GM12878 (cell line): Measurements from ENCODE around the gene LRR1. TPM values are rescaled to one million over a fixed set of nuclear protein-coding genes. Genes with fewer than 3 reads are reported as not detected.

Experiments
- ATAC-seq: fragments of 200-7000 bp; cut with Tn5 transposase; 3 replicates; pipeline ENCODE4 v1.9.1; 2020; ENCODE audit warnings: mild to moderate bottlenecking, moderate library complexity
- BruUV-seq: library from RNA; stranded (reverse); fragments of 400-500 nt; replicated peaks from 2 replicates; lab custom pipeline; 2021; lab: Mats Ljungman, UMichigan
- CTCF ChIA-PET: fragments of 300-600 bp; sonication (Branson Sonifier 250); formaldehyde crosslinking; extraction: SDS; loops from one replicate; lab custom pipeline; 2021; ENCODE audit warnings: inconsistent platforms; lab: Yijun Ruan, JAX
- POLR2A ChIA-PET: fragments of 350-600 bp; formaldehyde crosslinking; extraction: SDS; loops from one replicate; lab custom pipeline; 2021; ENCODE audit warnings: inconsistent platforms; lab: Charles Lee
- RAD21 ChIA-PET: fragments of 300-600 bp; sonication (Branson Sonifier 250); formaldehyde crosslinking; loops from one replicate; lab custom pipeline; 2023; ENCODE audit warnings: antibody characterized with exemption; ENCODE audit not compliant: unreplicated experiment; lab: Charles Lee
- SMC1A ChIA-PET: fragments of 300-600 bp; sonication (Branson Sonifier 250); formaldehyde crosslinking; loops from one replicate; lab custom pipeline; 2023; ENCODE audit not compliant: unreplicated experiment, uncharacterized antibody; lab: Charles Lee
- DNase-seq: peaks from one replicate; pipeline ENCODE4 v3.0.0-alpha.2; 2011; ENCODE audit warnings: low read depth, low spot score
- FAIRE-seq: peaks from 3 replicates; lab custom pipeline; 2011; peaks lifted over from hg19 to GRCh38; lab: Jason Lieb, UNC
- H2AFZ ChIP-seq: 2 replicates; pipeline ENCODE4 v1.6.0; 2011; ENCODE audit warnings: low read depth, low read length, control low read depth; ENCODE audit not compliant: control insufficient read depth
- H3K27ac ChIP-seq: 2 replicates; pipeline ENCODE4 v1.5.1; 2011; ENCODE audit warnings: control low read depth; ENCODE audit not compliant: control insufficient read depth, insufficient read depth
- H3K27me3 ChIP-seq, 2 experiments: replicated peaks in 1 of 2; 2 replicates each; pipeline versions ENCODE4 v1.6.0 to v1.6.1; 2011; ENCODE audit warnings: low read length in 1 of 2; ENCODE audit not compliant: control insufficient read depth in 2 of 2, insufficient read depth in 2 of 2
- H3K36me3 ChIP-seq, 2 experiments: 2 replicates each; pipeline ENCODE4 v1.5.1; 2011; ENCODE audit warnings: low read length in 1 of 2; ENCODE audit not compliant: control insufficient read depth in 2 of 2, insufficient read depth in 2 of 2
- H3K4me1 ChIP-seq: 2 replicates; pipeline ENCODE4 v1.6.1; 2011; ENCODE audit warnings: mild to moderate bottlenecking, low read length, moderate library complexity, mixed read lengths; ENCODE audit not compliant: control insufficient read depth, insufficient read depth
- H3K4me2 ChIP-seq: 2 replicates; pipeline ENCODE4 v1.6.0; 2011; ENCODE audit warnings: control low read depth; ENCODE audit not compliant: control insufficient read depth, insufficient read depth
- H3K4me3 ChIP-seq: fragments of 200-600 bp; sonication (generic); 2 replicates; pipeline ENCODE4 v1.5.1; 2016
- H3K79me2 ChIP-seq: 2 replicates; pipeline ENCODE4 v1.6.0; 2011; ENCODE audit warnings: low read length; ENCODE audit not compliant: control insufficient read depth, insufficient read depth
- H3K9ac ChIP-seq: 2 replicates; pipeline ENCODE4 v1.8.0; 2011; ENCODE audit warnings: low read length, control low read depth, mixed read lengths; ENCODE audit not compliant: control insufficient read depth, insufficient read depth
- H3K9me3 ChIP-seq: replicated peaks from 3 replicates; pipeline ENCODE4 v1.5.1; 2011; ENCODE audit warnings: mild to moderate bottlenecking, low read length; ENCODE audit not compliant: control insufficient read depth, insufficient read depth
- H4K20me1 ChIP-seq: 2 replicates; pipeline ENCODE4 v1.6.0; 2011; ENCODE audit not compliant: control insufficient read depth, insufficient read depth
- MEF2B ChIP-seq: fragments of 450-650 bp; IDR thresholded peaks from 2 replicates; pipeline ENCODE4 v1.6.1; 2018; ENCODE audit warnings: mild to moderate bottlenecking, moderate library complexity; ENCODE audit not compliant: partially characterized antibody, poor library complexity, severe bottlenecking
- PML ChIP-seq: IDR thresholded peaks from 2 replicates; pipeline ENCODE4 v1.6.1; 2012; ENCODE audit warnings: low read length, inconsistent platforms
- SUPT20H ChIP-seq: IDR thresholded peaks from 2 replicates; pipeline ENCODE4 v1.6.1; 2011; ENCODE audit warnings: low read depth, mild to moderate bottlenecking, low read length, moderate library complexity, borderline replicate concordance; ENCODE audit not compliant: control insufficient read depth
- WGBS: methylation state at CpG from one replicate; pipeline ENCODE4 v1.1.6; 2016; ENCODE audit warnings: low lambda C conversion rate; ENCODE audit not compliant: insufficient replicate concordance, insufficient coverage; ENCODE audit errors: missing lambda C conversion rate; 5-methylcytosine and 5-hydroxymethylcytosine counted together
- in situ Hi-C: fragments of 300-500 bp; cut with MboI; formaldehyde crosslinking; loops from 9 replicates; pipeline ENCODE4 v1.14.3; 2018; ENCODE audit warnings: mixed read lengths
- intact Hi-C: fragments of 100-400 bp; cut with micrococcal nuclease; formaldehyde crosslinking; loops from one replicate; pipeline ENCODE4 v1.14.2; 2022; ENCODE audit not compliant: unreplicated experiment
- polyA plus RNA-seq, 11 experiments: library from polyadenylated mRNA; depleted of rRNA in 4 of 11; unstranded in 6 of 11; stranded (reverse) in 5 of 11; fragments of >200 nt; fragmentation: Nextera tagmentation in 4 of 11; fragmentation: Illumina TruSeq in 1 of 11; extraction: Ambion mirVana in 4 of 11; extraction: Trizol in 1 of 11; gene quantifications; 1 replicate in 1 of 11; 2 replicates in 10 of 11; pipeline versions ENCODE4 v1.2.1 to v1.2.3, GENCODE V29; 2011 to 2016; ENCODE audit warnings: inconsistent platforms in 2 of 11, missing spikeins in 2 of 11, low read depth in 1 of 11
- total RNA-seq, 4 experiments: library from RNA; depleted of rRNA in 3 of 4; stranded (reverse); fragments of >200 nt in 3 of 4; fragmentation: Illumina TruSeq in 1 of 4; extraction: Trizol in 1 of 4; gene quantifications; 2 replicates each; pipeline versions ENCODE4 v1.2.1 to v1.2.3, GENCODE V29; 2013 to 2021

LRR1 gene
- total and polyA plus RNA-seq, 10 of the 15 experiments (the other 5 are each of a cell fraction or from before 2014, with no cell fraction given), result 36.9 to 110 (median 53.1) TPM

GRCh38 chr14:49622022-49622607, 23.4 kb downstream of the LRR1 start:
- TF ChIP-seq SUPT20H (no peak), MEF2B (peak; percentile 49)
- TF ChIP-seq, all 136 proteins: peak for 1
- Histone ChIP-seq H3K36me3 (peaks cover 0 to 6% of the 10 kb centered on the region in 2 experiments), H3K9me3 (no peaks in the 10 kb centered on the region), H3K4me2 (peak overlapping the region; percentile 95), H3K4me1 (no peaks in the 10 kb centered on the region; the same call in 1 of the 2 replicates), H4K20me1 (no peaks in the 10 kb centered on the region), H3K27me3 (no peaks in the 10 kb centered on the region), H2AFZ (no peak overlapping the region), H3K9ac (peak overlapping the region; percentile 98), H3K79me2 (peaks cover 95% of the 10 kb centered on the region), H3K4me3 (peak overlapping the region; percentile 92), H3K27ac (peak overlapping the region; percentile 98)
- SMC1A ChIA-PET, result interaction anchor here (1.4 to 3.2 kb wide), 3 partner anchors 9 to 36 kb away, joined by 5 to 28 read pairs (median 12); partner anchors contain the start of genes DNAAF2 and RPS29
- in situ Hi-C loops, result loop anchor here (10.0 kb wide), 1 partner anchor 1203 kb away; no protein-coding TSS in a partner anchor
- 0% methylated on average over 3 of the region's 3 CpGs for whole genome bisulfite sequencing
- DNase-seq (no peak), ATAC-seq (no peak), FAIRE-seq (no peak)
- CTCF ChIA-PET, result interaction anchor here (0.5 to 2.7 kb wide), 5 partner anchors 10 to 240 kb away, joined by 3 to 23 read pairs (median 9); partner anchors contain the start of gene RPS29
- RAD21 ChIA-PET, result interaction anchor here (0.6 to 5.8 kb wide), 4 partner anchors 11 to 493 kb away, joined by 3 to 82 read pairs (median 19); partner anchors contain the start of genes DNAAF2, KLHDC2 and LRR1
- POLR2A ChIA-PET, result interaction anchor here (0.6 to 6.2 kb wide), 8 partner anchors 10 to 247 kb away, joined by 3 to 122 read pairs (median 4); partner anchors contain the start of genes DNAAF2, KLHDC2, LRR1 and RPS29
- BruUV-seq, result TSS peak; percentile 81
- intact Hi-C loops, result loop anchor here (5.0 kb wide), 1 partner anchor 1045 kb away; the partner anchor contains the start of gene SAV1

- Histone ChIP-seq H3K36me3 (peaks cover 0 to 2% of the 10 kb centered on the region in 2 experiments; a peak in 1 of 4 replicates), H3K4me2 (peak overlapping the region; percentile 95), H3K27me3 (no peaks in the 10 kb centered on the region), H2AFZ (no peak overlapping the region), H3K9me3 (no peaks in the 10 kb centered on the region), H3K4me3 (peak overlapping the region; percentile 92), H3K79me2 (peaks cover 89% of the 10 kb centered on the region), H3K4me1 (no peaks in the 10 kb centered on the region), H4K20me1 (no peaks in the 10 kb centered on the region), H3K27ac (peak overlapping the region; percentile 70), H3K9ac (peak overlapping the region; percentile 98)
- 1% methylated on average over 3 of the region's 3 CpGs for WGBS
- SMC1A ChIA-PET, result interaction anchor here (1.0 to 2.9 kb wide), 6 partner anchors 9 to 229 kb away, joined by 3 to 13 read pairs (median 6); partner anchors contain the start of genes DNAAF2, NEMF and RPS29
- no peak; the same call in 1 of the 2 replicates for TF ChIP-seq PML
- no TSS peak for BruUV-seq
- DNase-seq (no peak), ATAC-seq (no peak), FAIRE-seq (no peak)
- POLR2A ChIA-PET, result interaction anchor here (0.6 to 6.2 kb wide), 6 partner anchors 9 to 144 kb away, joined by 3 to 122 read pairs (median 12); partner anchors contain the start of genes DNAAF2, KLHDC2, LRR1 and RPS29
- in situ Hi-C loops (loop anchor here (10.0 kb wide), 1 partner anchor 1201 kb away; no protein-coding TSS in a partner anchor), intact Hi-C loops (loop anchor here (5.0 kb wide), 1 partner anchor 1044 kb away; the partner anchor contains the start of gene SAV1)
- RAD21 ChIA-PET, result interaction anchor here (0.6 to 5.8 kb wide), 8 partner anchors 10 to 698 kb away, joined by 3 to 82 read pairs (median 4); partner anchors contain the start of genes DNAAF2, LRR1 and RPS29
- CTCF ChIA-PET, result interaction anchor here (1.2 to 2.5 kb wide), 8 partner anchors 9 to 239 kb away, joined by 3 to 14 read pairs (median 5); no protein-coding TSS in a partner anchor
These were observed 24.6 kb downstream of the LRR1 start for GRCh38 chr14:49623387-49623786.
